ENCODE results near the gene DGKQ. TPM values are rescaled to one million over a fixed set of nuclear protein-coding genes. Genes with fewer than 3 reads are reported as not detected.

The DGKQ gene
- total RNA-seq, 5 donors from 2014 or later (not counting 1 experiment from before 2014, with no cell fraction given) = 22.6 to 46.4 (median 36.9) TPM

DNA sequence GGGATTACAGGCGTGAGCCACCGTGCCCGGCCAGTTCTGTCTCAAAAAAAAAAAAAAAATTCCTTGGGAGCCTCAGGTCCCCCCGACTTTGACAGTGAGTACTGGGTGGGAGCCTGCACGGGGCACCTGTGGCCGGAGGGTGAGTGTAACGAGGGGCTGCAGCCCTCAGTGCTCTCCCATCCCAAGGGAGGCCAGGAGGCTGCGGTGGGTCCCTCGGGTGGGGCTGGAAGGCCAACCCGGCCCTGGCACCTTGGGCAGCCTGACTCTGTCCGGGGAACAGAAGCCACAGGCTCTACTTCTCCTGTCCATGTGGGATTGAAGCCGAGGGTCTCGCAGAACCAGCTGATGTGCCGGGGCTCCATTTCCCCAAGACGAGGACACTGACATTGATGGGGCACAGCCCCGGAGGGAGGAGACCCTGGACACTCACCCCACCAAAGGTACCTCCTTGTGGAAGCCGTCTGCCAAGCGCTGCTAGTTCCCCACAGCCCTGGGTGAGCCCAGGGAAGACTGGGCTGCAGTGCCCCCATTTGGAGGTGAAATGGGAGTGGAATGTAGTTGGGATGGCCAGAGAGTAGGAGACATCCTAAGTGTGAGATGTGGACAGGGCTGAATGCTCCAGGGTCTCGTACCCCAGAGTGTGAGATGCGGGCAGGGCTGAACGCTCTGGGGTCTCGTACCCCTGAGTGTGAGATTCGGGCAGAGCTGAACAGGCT is 22.1 kb upstream of the DGKQ start:
- ChIA-PET CTCF (no interaction called here), POLR2A (no interaction called here)
- peaks cover 0 to 15% of the 10 kb centered on the region in 2 experiments for H3K4me1 ChIP-seq (ENCODE audit: control insufficient read depth in 1 of 2, extremely low read depth in 1 of 2, insufficient read depth in 2 of 2, low read length in 2 of 2)
- 96% methylated on average over 9 of the region's 23 CpGs for WGBS (ENCODE audit: insufficient coverage)
- H3K27me3 ChIP-seq (replicated peaks in 1 of 2; ENCODE audit: control insufficient read depth in 2 of 2, extremely low read depth in 1 of 2, insufficient read depth in 2 of 2, low read length in 1 of 2) = peaks cover 2 to 44% of the 10 kb centered on the region in 2 experiments
- Mint-ChIP-seq H3K4me3 (no peak overlapping the region), H3K27ac (no peak overlapping the region), H3K36me3 (no peaks in the 10 kb centered on the region), H3K9me3 (no peaks in the 10 kb centered on the region), H3K27me3 (peaks cover 13 to 26% of the 10 kb centered on the region in 2 donors), H3K4me1 (peaks cover 9 to 13% (median 10%) of the 10 kb centered on the region in 3 donors)
- H3K4me3 ChIP-seq (ENCODE audit: control insufficient read depth in 1 of 2, extremely low read depth in 1 of 2, low read length in 1 of 2) = no peak overlapping the region
- H3K27ac ChIP-seq (ENCODE audit: low read length) = no peak overlapping the region
- no peak for DNase-seq
- no peaks in the 10 kb centered on the region for H3K9me3 ChIP-seq
- ATAC-seq (replicated peaks in 1 of 4) = no peak
- peaks cover 0 to 7% of the 10 kb centered on the region in 2 donors for H3K36me3 ChIP-seq (ENCODE audit: control insufficient read depth in 2 of 2, extremely low read depth in 1 of 2, insufficient read depth in 1 of 2, low read length in 1 of 2)

DNA sequence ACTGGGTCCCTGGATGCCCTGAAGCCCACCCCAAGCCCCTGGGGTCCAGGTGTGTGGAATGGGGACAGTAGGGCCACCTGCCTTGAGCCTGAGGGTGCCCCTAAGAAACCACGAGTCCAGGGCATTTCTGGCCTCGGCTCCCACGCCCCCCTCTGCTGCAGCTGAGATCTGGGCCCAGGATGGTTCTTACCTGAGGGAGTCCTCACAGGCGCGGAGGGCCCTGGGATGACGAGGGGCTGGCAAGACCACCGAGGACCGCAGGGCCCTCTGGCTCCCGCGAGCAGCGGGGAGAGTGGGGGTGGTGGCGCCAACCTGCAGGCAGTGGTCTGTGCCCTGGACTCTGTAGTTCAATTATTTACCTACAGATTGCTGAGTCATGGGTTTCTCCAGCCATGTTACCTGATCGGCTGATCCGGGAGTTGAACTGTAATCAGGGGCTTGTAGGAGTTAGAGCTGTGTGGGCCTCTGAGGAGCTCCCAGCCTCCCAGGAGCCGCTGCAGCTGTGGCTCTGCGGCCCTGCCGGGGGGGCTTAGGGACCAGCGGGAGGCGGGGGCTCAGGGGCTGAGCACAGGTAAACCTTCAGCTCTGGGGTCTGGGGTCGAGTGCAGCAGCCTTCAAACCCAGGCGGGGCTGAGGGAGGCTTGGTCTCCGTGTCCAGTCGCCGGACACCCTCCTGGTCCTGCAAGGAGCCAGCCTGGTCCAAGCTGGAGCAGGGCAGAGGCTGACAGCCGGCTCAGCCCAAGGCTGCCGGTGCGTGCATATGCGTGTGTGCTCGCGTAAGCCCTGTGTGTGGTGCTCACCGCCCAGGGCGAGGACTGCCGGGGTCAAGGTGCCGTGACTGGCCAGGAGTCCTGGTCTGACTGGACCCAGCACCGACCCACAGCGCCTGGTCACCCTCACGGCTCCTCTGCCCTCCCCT is 20.0 kb upstream of the DGKQ start, which contains the start of gene SLC26A1:
TSS of gene SLC26A1 (minus strand) at position 294 of the 919 bp plus-strand sequence. CDS start 1,701 bp downstream, outside the sequence.
- H3K36me3 Mint-ChIP-seq = no peaks in the 10 kb centered on the region
- peaks cover 6 to 9% (median 7%) of the 10 kb centered on the region in 3 donors for H3K4me1 Mint-ChIP-seq
- H3K4me3 Mint-ChIP-seq = no peak within 1 kb of the TSS
- no peak within 1 kb of the TSS for H3K27ac ChIP-seq (ENCODE audit: low read length)
- H3K4me3 ChIP-seq (ENCODE audit: control insufficient read depth in 1 of 2, extremely low read depth in 1 of 2, low read length in 1 of 2) = no peak within 1 kb of the TSS
- CTCF ChIA-PET = no interaction called here
- POLR2A ChIA-PET = no interaction called here
- H3K9me3 Mint-ChIP-seq = no peaks in the 10 kb centered on the region
- no peak within 1 kb of the TSS for H3K27ac Mint-ChIP-seq
- WGBS (ENCODE audit: insufficient coverage) = 95% methylated on average over 26 of the region's 37 CpGs
- H3K4me1 ChIP-seq (ENCODE audit: control insufficient read depth in 1 of 2, extremely low read depth in 1 of 2, insufficient read depth in 2 of 2, low read length in 2 of 2) = peaks cover 0 to 13% of the 10 kb centered on the region in 2 experiments
- DNase-seq = no peak
- peaks cover 0 to 25% of the 10 kb centered on the region in 2 experiments for H3K27me3 ChIP-seq (replicated peaks in 1 of 2; ENCODE audit: control insufficient read depth in 2 of 2, extremely low read depth in 1 of 2, insufficient read depth in 2 of 2, low read length in 1 of 2)
- no peak for ATAC-seq (replicated peaks in 1 of 4)
- peaks cover 0 to 16% of the 10 kb centered on the region in 2 donors for H3K36me3 ChIP-seq (ENCODE audit: control insufficient read depth in 2 of 2, extremely low read depth in 1 of 2, insufficient read depth in 1 of 2, low read length in 1 of 2)
- H3K27me3 Mint-ChIP-seq = peaks cover 3 to 10% of the 10 kb centered on the region in 2 donors
- H3K9me3 ChIP-seq = no peaks in the 10 kb centered on the region

DNA sequence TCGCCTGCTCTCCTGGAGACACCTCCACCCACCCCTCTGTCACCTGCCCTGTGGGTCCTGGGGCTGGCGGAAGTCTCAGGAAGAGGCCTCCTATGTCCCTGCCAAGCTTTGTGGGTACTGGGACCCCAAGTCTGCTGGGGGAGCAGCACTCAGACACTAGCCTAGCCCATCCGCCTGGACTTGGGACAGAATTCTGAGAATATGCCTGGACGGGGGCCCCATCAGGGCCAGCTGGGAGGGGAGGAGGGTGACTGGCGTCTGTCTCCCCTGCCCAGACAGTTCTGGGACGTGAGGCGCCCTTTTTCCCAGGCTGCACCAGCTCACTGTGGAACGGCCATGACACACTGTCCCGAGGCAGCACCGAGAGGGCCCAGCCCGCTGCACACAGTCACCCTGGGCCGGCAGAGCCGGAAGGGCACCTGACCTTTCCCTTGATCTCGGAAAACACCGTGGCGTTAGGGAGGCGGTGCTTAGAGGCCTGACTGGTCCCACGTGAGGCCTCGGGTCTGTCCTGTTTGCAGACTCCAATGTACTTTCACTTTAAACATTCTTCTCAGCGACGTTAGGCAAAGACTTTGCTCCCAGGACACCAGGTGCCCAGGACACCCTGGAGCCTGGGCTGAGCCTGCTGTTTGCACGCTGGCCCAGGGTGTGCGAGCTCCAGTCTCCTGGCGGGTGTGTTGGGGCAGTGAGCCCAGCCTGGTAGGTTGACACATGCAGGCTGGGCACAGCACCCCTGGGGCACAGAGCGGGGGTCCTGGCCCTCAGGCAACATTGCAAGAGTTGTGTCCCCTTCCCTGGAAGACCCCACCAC is 19.1 kb upstream of the DGKQ start:
- Histone ChIP-seq H3K27me3 (replicated peaks in 1 of 2; ENCODE audit: control insufficient read depth in 2 of 2, extremely low read depth in 1 of 2, insufficient read depth in 2 of 2, low read length in 1 of 2) (peaks cover 0 to 16% of the 10 kb centered on the region in 2 experiments), H3K36me3 (ENCODE audit: control insufficient read depth in 2 of 2, extremely low read depth in 1 of 2, insufficient read depth in 1 of 2, low read length in 1 of 2) (peaks cover 0 to 16% of the 10 kb centered on the region in 2 donors), H3K4me3 (ENCODE audit: control insufficient read depth in 1 of 2, extremely low read depth in 1 of 2, low read length in 1 of 2) (no peak overlapping the region), H3K27ac (ENCODE audit: low read length) (no peak overlapping the region), H3K9me3 (no peaks in the 10 kb centered on the region), H3K4me1 (ENCODE audit: control insufficient read depth in 1 of 2, extremely low read depth in 1 of 2, insufficient read depth in 2 of 2, low read length in 2 of 2) (peaks cover 0 to 13% of the 10 kb centered on the region in 2 experiments)
- ATAC-seq (replicated peaks in 1 of 4) (no peak), DNase-seq (peak in 1 of 35 experiments; percentile 3)
- Mint-ChIP-seq H3K27me3 (peaks cover 0 to 3% of the 10 kb centered on the region in 2 donors), H3K4me3 (no peak overlapping the region), H3K36me3 (no peaks in the 10 kb centered on the region), H3K4me1 (peaks cover 0 to 10% (median 7%) of the 10 kb centered on the region in 3 donors), H3K9me3 (no peaks in the 10 kb centered on the region), H3K27ac (no peak overlapping the region)
- 88% methylated on average over 25 of the region's 25 CpGs for WGBS (ENCODE audit: insufficient coverage)
- ChIA-PET CTCF (no interaction called here), POLR2A (no interaction called here)

DNA sequence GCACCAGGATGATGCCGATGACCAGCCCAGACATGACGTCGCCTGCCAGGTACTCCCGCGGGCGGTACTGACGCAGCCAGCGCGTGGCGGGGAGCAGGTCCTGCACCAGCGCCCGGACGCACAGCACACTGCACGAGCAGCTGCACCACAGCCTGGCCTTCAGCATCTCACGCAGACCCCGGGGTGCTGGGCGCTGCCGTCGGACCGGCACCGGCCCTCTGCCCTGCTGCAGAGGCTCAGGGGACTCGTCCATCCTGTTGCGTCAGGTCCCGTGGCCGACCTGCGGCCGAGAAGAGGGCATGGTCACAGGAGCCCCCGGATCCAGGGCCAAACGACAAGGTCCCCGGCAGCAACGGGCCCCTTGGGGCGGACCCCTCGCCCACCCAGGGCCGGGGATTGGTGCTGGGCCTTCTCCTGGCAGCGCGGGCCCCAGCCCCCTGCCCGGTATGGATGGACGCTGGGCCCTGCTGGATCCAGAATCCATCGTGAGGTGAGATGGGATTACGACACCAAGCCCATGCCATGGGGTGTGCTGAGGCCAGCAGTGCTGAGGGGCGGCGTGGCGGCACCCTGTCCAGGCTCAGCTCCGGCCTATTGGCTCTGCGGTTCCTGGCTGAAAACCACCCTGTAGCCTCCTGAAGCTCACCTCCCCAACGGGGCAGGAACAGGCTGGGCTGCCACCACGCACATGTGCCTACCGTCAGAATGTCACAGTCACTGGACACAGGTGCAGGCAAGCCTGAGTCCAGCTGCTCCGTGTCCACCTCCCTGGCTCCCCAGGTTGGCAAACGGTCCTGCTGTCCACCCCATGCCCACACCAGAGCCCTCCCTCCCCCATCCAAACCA is 18.3 kb upstream of the DGKQ start:
- H3K36me3 Mint-ChIP-seq = no peaks in the 10 kb centered on the region
- 94% methylated on average over 50 of the region's 50 CpGs for WGBS (ENCODE audit: insufficient coverage)
- Histone ChIP-seq H3K27me3 (replicated peaks in 1 of 2; ENCODE audit: control insufficient read depth in 2 of 2, extremely low read depth in 1 of 2, insufficient read depth in 2 of 2, low read length in 1 of 2) (peaks cover 0 to 12% of the 10 kb centered on the region in 2 experiments), H3K9me3 (no peaks in the 10 kb centered on the region), H3K27ac (ENCODE audit: low read length) (no peak overlapping the region), H3K4me3 (ENCODE audit: control insufficient read depth in 1 of 2, extremely low read depth in 1 of 2, low read length in 1 of 2) (no peak overlapping the region), H3K4me1 (ENCODE audit: control insufficient read depth in 1 of 2, extremely low read depth in 1 of 2, insufficient read depth in 2 of 2, low read length in 2 of 2) (peaks cover 0 to 13% of the 10 kb centered on the region in 2 experiments), H3K36me3 (ENCODE audit: control insufficient read depth in 2 of 2, extremely low read depth in 1 of 2, insufficient read depth in 1 of 2, low read length in 1 of 2) (peaks cover 0 to 16% of the 10 kb centered on the region in 2 donors)
- H3K27me3 Mint-ChIP-seq = no peaks in the 10 kb centered on the region
- ChIA-PET CTCF (no interaction called here), POLR2A (no interaction called here)
- peaks cover 0 to 9% (median 7%) of the 10 kb centered on the region in 3 donors for H3K4me1 Mint-ChIP-seq
- DNase-seq = no peak
- no peaks in the 10 kb centered on the region for H3K9me3 Mint-ChIP-seq
- no peak overlapping the region for H3K4me3 Mint-ChIP-seq
- no peak overlapping the region for H3K27ac Mint-ChIP-seq
- ATAC-seq (replicated peaks in 1 of 4) = no peak

DNA sequence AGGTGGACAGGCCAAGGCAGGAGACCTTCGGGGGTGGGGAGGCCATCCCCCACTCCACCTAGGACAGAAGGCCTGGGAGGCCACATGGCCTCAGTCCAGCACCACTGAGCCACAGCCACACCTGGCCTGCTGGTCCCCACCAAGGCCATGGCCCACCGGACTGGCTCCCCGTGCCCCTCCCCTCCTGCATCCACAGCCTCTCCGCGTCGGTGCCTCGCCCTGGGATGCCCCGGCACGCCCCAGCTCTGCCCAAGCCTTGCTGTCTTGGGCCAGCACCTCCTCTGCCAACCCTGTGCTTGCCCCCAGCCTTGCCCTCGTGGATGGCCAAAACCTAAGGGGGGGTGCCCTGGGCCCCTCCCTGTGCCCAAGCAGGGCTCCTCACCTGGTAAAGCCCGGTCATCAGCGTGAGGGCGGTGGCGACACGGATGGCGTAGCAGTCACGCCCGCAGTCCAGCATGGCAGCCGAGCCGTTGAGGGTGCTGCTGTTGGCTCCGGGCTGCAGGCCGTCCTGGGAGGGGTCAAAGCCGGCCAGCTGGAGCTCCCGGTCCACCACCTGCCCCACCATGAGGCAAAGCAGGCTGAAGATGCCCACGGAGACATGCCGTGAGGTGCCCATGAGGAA is 17.5 kb upstream of the DGKQ start:
- Mint-ChIP-seq H3K9me3 (no peaks in the 10 kb centered on the region), H3K27me3 (no peaks in the 10 kb centered on the region), H3K27ac (no peak overlapping the region), H3K4me3 (no peak overlapping the region), H3K36me3 (no peaks in the 10 kb centered on the region), H3K4me1 (peaks cover 8 to 16% (median 14%) of the 10 kb centered on the region in 3 donors)
- ATAC-seq (replicated peaks in 1 of 4) (no peak), DNase-seq (peak in 1 of 35 experiments; percentile 4)
- 94% methylated on average over 25 of the region's 26 CpGs for WGBS (ENCODE audit: insufficient coverage)
- H3K27me3 ChIP-seq (replicated peaks in 1 of 2; ENCODE audit: control insufficient read depth in 2 of 2, extremely low read depth in 1 of 2, insufficient read depth in 2 of 2, low read length in 1 of 2) = peaks cover 0 to 4% of the 10 kb centered on the region in 2 experiments
- no peak overlapping the region for H3K4me3 ChIP-seq (ENCODE audit: control insufficient read depth in 1 of 2, extremely low read depth in 1 of 2, low read length in 1 of 2)
- H3K4me1 ChIP-seq (ENCODE audit: control insufficient read depth in 1 of 2, extremely low read depth in 1 of 2, insufficient read depth in 2 of 2, low read length in 2 of 2) = peaks cover 7 to 20% of the 10 kb centered on the region in 2 experiments
- CTCF ChIA-PET = no interaction called here
- H3K36me3 ChIP-seq (ENCODE audit: control insufficient read depth in 2 of 2, extremely low read depth in 1 of 2, insufficient read depth in 1 of 2, low read length in 1 of 2) = peaks cover 0 to 16% of the 10 kb centered on the region in 2 donors
- H3K27ac ChIP-seq (ENCODE audit: low read length) = no peak overlapping the region
- no peaks in the 10 kb centered on the region for H3K9me3 ChIP-seq
- POLR2A ChIA-PET = no interaction called here

Measured in T-cell (primary cell).